ENCODE results near the gene COQ5.
A peak's percentile ranks its signal among the peaks of the same experiment; 100 is the strongest.
"Not testable (repeated sequence)": the region's sequence is repeated elsewhere in the genome, so short reads cannot be mapped to it uniquely, and the experiment has no call there.

The COQ5 gene

GRCh38 chr12:120528861-120529525 lies at the start of gene COQ5:
COQ5 (minus strand) TSS chr12:120529158; CDS start chr12:120529141, 17 bp downstream.
- peak; percentile 45 for DNase-seq (ENCODE audit: low read depth)

GRCh38 chr12:120574106-120574505 lies 45.1 kb upstream of the COQ5 start:
- DNase-seq (ENCODE audit: low read depth) = no peak

GRCh38 chr12:120573560-120573959 lies 44.6 kb upstream of the COQ5 start:
- DNase-seq (ENCODE audit: low read depth) = no peak

- DNase-seq (ENCODE audit: low read depth) = no peak
Measured at GRCh38 chr12:120571299-120571698, 42.3 kb upstream of the COQ5 start.

- DNase-seq (ENCODE audit: low read depth) = no peak
Measured at GRCh38 chr12:120563495-120563894, 34.5 kb upstream of the COQ5 start.

GRCh38 chr12:120562906-120563305 lies 33.9 kb upstream of the COQ5 start:
- DNase-seq (ENCODE audit: low read depth) = no peak

GRCh38 chr12:120557589-120557988 lies 28.6 kb upstream of the COQ5 start:
- no peak for DNase-seq (ENCODE audit: low read depth)

GRCh38 chr12:120554678-120555077 lies 25.7 kb upstream of the COQ5 start:
- no peak for DNase-seq (ENCODE audit: low read depth)

GRCh38 chr12:120546050-120546386 lies 17.1 kb upstream of the COQ5 start:
- DNase-seq (ENCODE audit: low read depth) = no peak

- DNase-seq (ENCODE audit: low read depth) = no peak
Measured at GRCh38 chr12:120544691-120545090, 15.7 kb upstream of the COQ5 start.

- DNase-seq (ENCODE audit: low read depth) = no peak
Measured at GRCh38 chr12:120542166-120542565, 13.2 kb upstream of the COQ5 start.

GRCh38 chr12:120540445-120540844 lies 11.5 kb upstream of the COQ5 start:
- peak; percentile 80 for DNase-seq (ENCODE audit: low read depth)

- no peak for DNase-seq (ENCODE audit: low read depth)
Measured at GRCh38 chr12:120539303-120539702, 10.3 kb upstream of the COQ5 start.

- DNase-seq (ENCODE audit: low read depth) = no peak
Measured at GRCh38 chr12:120538281-120539156, 9.6 kb upstream of the COQ5 start.

GRCh38 chr12:120537856-120538220 lies 8.9 kb upstream of the COQ5 start:
- DNase-seq (ENCODE audit: low read depth) = no peak

GRCh38 chr12:120536064-120536791 lies 7.3 kb upstream of the COQ5 start:
- no peak for DNase-seq (ENCODE audit: low read depth)

- DNase-seq (ENCODE audit: low read depth) = peak; percentile 18
Measured at GRCh38 chr12:120534703-120535655, 6.0 kb upstream of the COQ5 start.

- DNase-seq (ENCODE audit: low read depth) = peak; percentile 59
Measured at GRCh38 chr12:120534203-120534702, 5.3 kb upstream of the COQ5 start, which contains the start of gene RNF10. RNF10 (plus strand) TSS chr12:120534356; CDS start chr12:120534812, 456 bp downstream.

GRCh38 chr12:120532701-120533238 lies 3.8 kb upstream of the COQ5 start:
- DNase-seq (ENCODE audit: low read depth) = no peak

GRCh38 chr12:120530418-120530761 lies 1.4 kb upstream of the COQ5 start:
- not testable (repeated sequence) for DNase-seq (ENCODE audit: low read depth)

Measured in CMK (cell line).